Cerebellar cortex (tissue), 1 donor: ENCODE results near the gene ZNRF1.
A peak's percentile ranks its signal among the peaks of the same experiment; 100 is the strongest.

Experiments
- DNase-seq: peaks from one replicate; pipeline ENCODE4 v3.0.0-alpha.2; 2015; ENCODE audit warnings: low spot score

The ZNRF1 gene

GRCh38 chr16:75099075-75099667, 100.3 kb downstream of the ZNRF1 start:
- DNase-seq = no peak

- DNase-seq = no peak
Measured at GRCh38 chr16:75099738-75100602, 101.1 kb downstream of the ZNRF1 start.

GRCh38 chr16:75100603-75100990, 101.8 kb downstream of the ZNRF1 start:
- DNase-seq = no peak

- no peak for DNase-seq
Measured at GRCh38 chr16:75101635-75102034, 102.8 kb downstream of the ZNRF1 start.

- no peak for DNase-seq
Measured at GRCh38 chr16:75102595-75102994, 103.8 kb downstream of the ZNRF1 start.

- DNase-seq = no peak
Measured at GRCh38 chr16:75103994-75104393, 105.2 kb downstream of the ZNRF1 start.

- no peak for DNase-seq
Measured at GRCh38 chr16:75104836-75105235, 106.0 kb downstream of the ZNRF1 start.

GRCh38 chr16:75105306-75106061, 106.7 kb downstream of the ZNRF1 start:
- DNase-seq = no peak

- DNase-seq = no peak
Measured at GRCh38 chr16:75106351-75107274, 107.8 kb downstream of the ZNRF1 start.

GRCh38 chr16:75107505-75107904, 108.7 kb downstream of the ZNRF1 start:
- DNase-seq = no peak

- peak; percentile 91 for DNase-seq
Measured at GRCh38 chr16:75108792-75109731, 110.2 kb downstream of the ZNRF1 start.

- peak; percentile 49 for DNase-seq
Measured at GRCh38 chr16:75109732-75110243, 111.0 kb downstream of the ZNRF1 start.

GRCh38 chr16:75110637-75111513, 112.1 kb downstream of the ZNRF1 start:
- DNase-seq = peak; percentile 93

GRCh38 chr16:75111514-75111940, 112.7 kb downstream of the ZNRF1 start:
- no peak for DNase-seq

GRCh38 chr16:75111961-75112733, 113.3 kb downstream of the ZNRF1 start:
- no peak for DNase-seq

- no peak for DNase-seq
Measured at GRCh38 chr16:75112734-75113491, 114.1 kb downstream of the ZNRF1 start.

- no peak for DNase-seq
Measured at GRCh38 chr16:75113541-75114121, 114.8 kb downstream of the ZNRF1 start.
